A549 (cell line): ENCODE measurements around the gene SELENOO. TPM values are rescaled to one million over a fixed set of nuclear protein-coding genes. Genes with fewer than 3 reads are reported as not detected.

Source experiments
- ATAC-seq, 2 experiments: fragments of 200-7000 bp in 1 of 2; fragments of >200 bp in 1 of 2; cut with Nextera tagmentation in 1 of 2; cut with Tn5 transposase in 1 of 2; 3 replicates each; pipeline versions ENCODE4 v1.8.0 to v1.9.1; 2018 to 2020; ENCODE audit warnings: mild to moderate bottlenecking in 1 of 2, moderate library complexity in 1 of 2
- CTCF ChIA-PET: fragments of 300-600 bp; sonication (Branson Sonifier 250); formaldehyde crosslinking; extraction: SDS; loops from one replicate; lab custom pipeline; 2021; ENCODE audit warnings: antibody characterized with exemption, inconsistent platforms; lab: Yijun Ruan, JAX
- POLR2A ChIA-PET: fragments of 350-600 bp; formaldehyde crosslinking; extraction: SDS; loops from one replicate; lab custom pipeline; 2021; ENCODE audit warnings: antibody characterized with exemption, inconsistent platforms; lab: Yijun Ruan, JAX
- DNase-seq, 2 experiments: peaks; one replicate each; pipeline versions ENCODE4 v3.0.0 to v3.0.0-alpha.2; 2011 to 2016; ENCODE audit warnings: low read depth in 1 of 2, low spot score in 1 of 2
- FAIRE-seq: peaks from 2 replicates; lab custom pipeline; 2011; peaks lifted over from hg19 to GRCh38; lab: Jason Lieb, UNC
- H3K27ac ChIP-seq, 2 experiments: fragments of >200 bp; sonication (Bioruptor Twin); formaldehyde crosslinking; 3 replicates each; pipeline ENCODE4 v1.5.1; 2016 to 2017
- H3K4me1 ChIP-seq: fragments of >200 bp; sonication (Bioruptor Twin); formaldehyde crosslinking; 3 replicates; pipeline ENCODE4 v1.6.1; 2016
- H3K4me2 ChIP-seq: fragments of >200 bp; sonication (Bioruptor Twin); formaldehyde crosslinking; 3 replicates; pipeline ENCODE4 v1.6.1; 2016
- H3K4me3 ChIP-seq: fragments of >200 bp; sonication (Bioruptor Twin); formaldehyde crosslinking; 3 replicates; pipeline ENCODE4 v1.5.1; 2016
- H3K9me3 ChIP-seq: fragments of >200 bp; sonication (Bioruptor Twin); formaldehyde crosslinking; 3 replicates; pipeline ENCODE4 v1.6.1; 2016
- BHLHE40 ChIP-seq: IDR thresholded peaks from 2 replicates; pipeline ENCODE4 v1.6.1; 2012; ENCODE audit warnings: low read depth, low read length, inconsistent platforms
- CBX8 ChIP-seq: fragments of 200-600 bp; sonication (generic); IDR thresholded peaks from 2 replicates; pipeline ENCODE4 v1.6.1; 2016
- EHF ChIP-seq: fragments of 250-450 bp; sonication (Bioruptor Pico); IDR thresholded peaks from 2 replicates; pipeline ENCODE4 v1.5.0; 2020; ENCODE audit warnings: mild to moderate bottlenecking
- EHMT2 ChIP-seq: fragments of 200-600 bp; sonication (generic); IDR thresholded peaks from 2 replicates; pipeline ENCODE4 v1.6.1; 2016; ENCODE audit warnings: antibody characterized with exemption, low read depth, mild to moderate bottlenecking, moderate library complexity
- ELK1 ChIP-seq: fragments of 150-350 bp; IDR thresholded peaks from 2 replicates; pipeline ENCODE4 v1.6.1; 2014; ENCODE audit warnings: low read depth, mild to moderate bottlenecking, low read length
- ESRRA ChIP-seq: fragments of 150-350 bp; IDR thresholded peaks from 2 replicates; pipeline ENCODE4 v1.6.1; 2014; ENCODE audit warnings: mild to moderate bottlenecking, low read length, borderline replicate concordance
- FOSB ChIP-seq: fragments of 250-450 bp; sonication (Bioruptor Pico); IDR thresholded peaks from 2 replicates; pipeline ENCODE4 v1.5.0; 2020; ENCODE audit warnings: mild to moderate bottlenecking, moderate library complexity
- FOSL2 ChIP-seq, 2 experiments: fragments of 450-650 bp in 1 of 2; fragments of >200 bp in 1 of 2; sonication (Bioruptor Twin) in 1 of 2; formaldehyde crosslinking; IDR thresholded peaks; 2 replicates each; pipeline versions ENCODE4 v1.5.0 to v1.6.1; 2016 to 2020; ENCODE audit warnings: mild to moderate bottlenecking in 1 of 2, moderate library complexity in 1 of 2
- HMGXB4 ChIP-seq: fragments of 250-450 bp; sonication (Bioruptor Pico); IDR thresholded peaks from 2 replicates; pipeline ENCODE4 v1.5.0; 2021; ENCODE audit warnings: mild to moderate bottlenecking, moderate library complexity, borderline replicate concordance
- HOXB13 ChIP-seq: fragments of 250-450 bp; sonication (Bioruptor Pico); IDR thresholded peaks from 2 replicates; pipeline ENCODE4 v1.5.0; 2020; ENCODE audit warnings: low read depth, mild to moderate bottlenecking, moderate library complexity
- JUN ChIP-seq, 2 experiments: fragments of >200 bp; sonication (Bioruptor Twin); formaldehyde crosslinking; IDR thresholded peaks; 2 replicates in 1 of 2; 3 replicates in 1 of 2; pipeline ENCODE4 v1.6.1; 2016 to 2017
- JUNB ChIP-seq: fragments of >200 bp; sonication (Bioruptor Twin); formaldehyde crosslinking; IDR thresholded peaks from 2 replicates; pipeline ENCODE4 v1.6.1; 2016
- MAFK ChIP-seq: fragments of 450-650 bp; IDR thresholded peaks from 2 replicates; pipeline ENCODE4 v1.6.1; 2014; ENCODE audit not compliant: partially characterized antibody
- NPAS2 ChIP-seq: fragments of 250-450 bp; sonication (Bioruptor Pico); IDR thresholded peaks from 2 replicates; pipeline ENCODE4 v1.8.0; 2022; ENCODE audit warnings: mild to moderate bottlenecking, moderate library complexity, borderline replicate concordance
- NR3C1 ChIP-seq: fragments of >200 bp; sonication (Bioruptor Twin); formaldehyde crosslinking; IDR thresholded peaks from 3 replicates; pipeline ENCODE4 v1.6.1; 2017
- POLR2A ChIP-seq: IDR thresholded peaks from 2 replicates; pipeline ENCODE4 v1.6.1; 2012; ENCODE audit warnings: mild to moderate bottlenecking, low read length
- POLR2AphosphoS2 ChIP-seq: conservative IDR thresholded peaks from 2 replicates; pipeline ENCODE4 v1.6.1; 2012; ENCODE audit warnings: low read length, improper control_type of control experiment, inconsistent platforms
- RCOR1 ChIP-seq: fragments of 150-350 bp; IDR thresholded peaks from 2 replicates; pipeline ENCODE4 v1.6.1; 2014; ENCODE audit warnings: antibody characterized with exemption, low read length, low read depth
- RFX5 ChIP-seq: fragments of 450-650 bp; IDR thresholded peaks from 2 replicates; pipeline ENCODE4 v1.7.1; 2014; ENCODE audit warnings: antibody characterized with exemption, mild to moderate bottlenecking, moderate library complexity
- RNF2 ChIP-seq: fragments of 200-600 bp; sonication (generic); IDR thresholded peaks from 2 replicates; pipeline ENCODE4 v1.6.1; 2016; ENCODE audit warnings: low read depth, mild to moderate bottlenecking, antibody characterized with exemption, moderate library complexity, borderline replicate concordance
- SREBF2 ChIP-seq: fragments of 450-650 bp; IDR thresholded peaks from 2 replicates; pipeline ENCODE4 v1.6.1; 2014; ENCODE audit warnings: mild to moderate bottlenecking, moderate library complexity
- TFCP2L1 ChIP-seq: fragments of 250-450 bp; sonication (Bioruptor Pico); IDR thresholded peaks from 2 replicates; pipeline ENCODE4 v1.5.0; 2021; ENCODE audit warnings: mild to moderate bottlenecking
- USF2 ChIP-seq: fragments of 450-650 bp; IDR thresholded peaks from 2 replicates; pipeline ENCODE4 v1.6.1; 2014; ENCODE audit warnings: antibody characterized with exemption
- ZC3H11A ChIP-seq: fragments of 450-650 bp; IDR thresholded peaks from 2 replicates; pipeline ENCODE4 v1.6.1; 2014; ENCODE audit warnings: antibody characterized with exemption, mild to moderate bottlenecking
- WGBS: methylation state at CpG from one replicate; pipeline ENCODE4 v1.1.6; 2017; ENCODE audit errors: missing lambda C conversion rate; 5-methylcytosine and 5-hydroxymethylcytosine counted together
- polyA plus RNA-seq, 4 experiments: library from polyadenylated mRNA; depleted of rRNA in 3 of 4; stranded (reverse); fragments of >200 nt; fragmentation: RNase III in 1 of 4; extraction: RNeasy Plus Mini Kit Qiagen cat#74134 plus additional on column Dnase treatment in 1 of 4; gene quantifications; 2 replicates in 3 of 4; 3 replicates in 1 of 4; pipeline ENCODE4 v1.2.3, GENCODE V29; 2011 to 2017

The SELENOO gene
- polyA plus RNA-seq, 2 of the 4 experiments (the other 2 are of a cell fraction), result 7.8 to 14.7 TPM

- Histone ChIP-seq H3K4me2 (no peak overlapping the region), H3K4me1 (no peaks in the 10 kb centered on the region), H3K4me3 (no peak overlapping the region), H3K9me3 (no peaks in the 10 kb centered on the region), H3K27ac (no peak overlapping the region)
- 92% methylated on average over 5 of the region's 9 CpGs for WGBS
- DNase-seq, result no peak
- ChIA-PET POLR2A (no interaction called here), CTCF (interaction anchor here (1.0 to 2.7 kb wide), 3 partner anchors 9 to 80 kb away, joined by 3 to 10 read pairs (median 4); no protein-coding TSS in a partner anchor)
- TF ChIP-seq HMGXB4 (CRISPR knock-in tag) (no peak), NPAS2 (no peak), HOXB13 (CRISPR knock-in tag) (no peak), NR3C1 (no peak), POLR2AphosphoS2 (no peak), POLR2A (no peak), RNF2 (no peak), ESRRA (no peak), EHF (CRISPR knock-in tag) (no peak), FOSB (CRISPR knock-in tag) (no peak), JUN (IDR thresholded peaks at IDR 0.05) (no peak), TFCP2L1 (no peak), ZC3H11A (no peak), SREBF2 (no peak), EHMT2 (no peak), RCOR1 (no peak), RFX5 (no peak), CBX8 (no peak), JUNB (no peak), BHLHE40 (no peak)
- FAIRE-seq, result no peak
- no peak for ATAC-seq
Observed at GRCh38 chr22:50228366-50228765, 27.6 kb downstream of the SELENOO start.

GRCh38 chr22:50229370-50229769 lies 28.6 kb downstream of the SELENOO start:
- CTCF ChIA-PET, result interaction anchor here (2.7 to 3.9 kb wide), 2 partner anchors 8 to 12 kb away, joined by 10 to 19 read pairs; no protein-coding TSS in a partner anchor
- Histone ChIP-seq H3K4me2 (no peak overlapping the region), H3K4me3 (no peak overlapping the region), H3K9me3 (no peaks in the 10 kb centered on the region), H3K4me1 (no peaks in the 10 kb centered on the region), H3K27ac (no peak overlapping the region)
- no peak for ATAC-seq
- POLR2A ChIA-PET, result interaction anchor here (0.6 kb wide), 1 partner anchor 140 kb away, joined by 3 read pairs; no protein-coding TSS in a partner anchor
- no peak for TF ChIP-seq FOSL2 (IDR thresholded peaks at IDR 0.05)
- no peak for TF ChIP-seq FOSL2 (CRISPR knock-in tag; IDR thresholded peaks at IDR 0.05)
- TF ChIP-seq MAFK, result no peak
- no peak for TF ChIP-seq ELK1
- TF ChIP-seq CBX8, result no peak
- TF ChIP-seq NPAS2, result no peak
- TF ChIP-seq USF2, result no peak
- WGBS, result 88% methylated on average over 9 of the region's 16 CpGs
- no peak for FAIRE-seq
- DNase-seq, result no peak
